HUES6 (cell line): ENCODE measurements around the gene RECK.
"Not testable (repeated sequence)": the region's sequence is repeated elsewhere in the genome, so short reads cannot be mapped to it uniquely, and the experiment has no call there.

ENCODE experiments used
- H3K27ac ChIP-seq: 2 replicates; pipeline ENCODE4 v1.7.0; 2013; ENCODE audit warnings: low read depth, mild to moderate bottlenecking, low read length, inconsistent platforms
- H3K27me3 ChIP-seq: 2 replicates; pipeline ENCODE4 v1.6.1; 2013; ENCODE audit warnings: low read length; ENCODE audit not compliant: control insufficient read depth, insufficient read depth
- H3K36me3 ChIP-seq: 2 replicates; pipeline ENCODE4 v1.6.1; 2013; ENCODE audit warnings: low read length; ENCODE audit not compliant: control insufficient read depth, insufficient read depth
- H3K4me1 ChIP-seq: 2 replicates; pipeline ENCODE4 v1.6.1; 2013; ENCODE audit warnings: low read length; ENCODE audit not compliant: control insufficient read depth, insufficient read depth
- H3K4me3 ChIP-seq: 2 replicates; pipeline ENCODE4 v1.5.1; 2013; ENCODE audit warnings: low read depth, low read length
- H3K9ac ChIP-seq: one replicate; pipeline ENCODE4 v1.6.1; 2013; ENCODE audit warnings: mild to moderate bottlenecking, low read length
- H3K9me3 ChIP-seq: 2 replicates; pipeline ENCODE4 v1.6.1; 2013; ENCODE audit warnings: low read depth, low read length; ENCODE audit not compliant: control insufficient read depth, insufficient read depth

RECK gene, protein sequence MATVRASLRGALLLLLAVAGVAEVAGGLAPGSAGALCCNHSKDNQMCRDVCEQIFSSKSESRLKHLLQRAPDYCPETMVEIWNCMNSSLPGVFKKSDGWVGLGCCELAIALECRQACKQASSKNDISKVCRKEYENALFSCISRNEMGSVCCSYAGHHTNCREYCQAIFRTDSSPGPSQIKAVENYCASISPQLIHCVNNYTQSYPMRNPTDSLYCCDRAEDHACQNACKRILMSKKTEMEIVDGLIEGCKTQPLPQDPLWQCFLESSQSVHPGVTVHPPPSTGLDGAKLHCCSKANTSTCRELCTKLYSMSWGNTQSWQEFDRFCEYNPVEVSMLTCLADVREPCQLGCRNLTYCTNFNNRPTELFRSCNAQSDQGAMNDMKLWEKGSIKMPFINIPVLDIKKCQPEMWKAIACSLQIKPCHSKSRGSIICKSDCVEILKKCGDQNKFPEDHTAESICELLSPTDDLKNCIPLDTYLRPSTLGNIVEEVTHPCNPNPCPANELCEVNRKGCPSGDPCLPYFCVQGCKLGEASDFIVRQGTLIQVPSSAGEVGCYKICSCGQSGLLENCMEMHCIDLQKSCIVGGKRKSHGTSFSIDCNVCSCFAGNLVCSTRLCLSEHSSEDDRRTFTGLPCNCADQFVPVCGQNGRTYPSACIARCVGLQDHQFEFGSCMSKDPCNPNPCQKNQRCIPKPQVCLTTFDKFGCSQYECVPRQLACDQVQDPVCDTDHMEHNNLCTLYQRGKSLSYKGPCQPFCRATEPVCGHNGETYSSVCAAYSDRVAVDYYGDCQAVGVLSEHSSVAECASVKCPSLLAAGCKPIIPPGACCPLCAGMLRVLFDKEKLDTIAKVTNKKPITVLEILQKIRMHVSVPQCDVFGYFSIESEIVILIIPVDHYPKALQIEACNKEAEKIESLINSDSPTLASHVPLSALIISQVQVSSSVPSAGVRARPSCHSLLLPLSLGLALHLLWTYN

DNA sequence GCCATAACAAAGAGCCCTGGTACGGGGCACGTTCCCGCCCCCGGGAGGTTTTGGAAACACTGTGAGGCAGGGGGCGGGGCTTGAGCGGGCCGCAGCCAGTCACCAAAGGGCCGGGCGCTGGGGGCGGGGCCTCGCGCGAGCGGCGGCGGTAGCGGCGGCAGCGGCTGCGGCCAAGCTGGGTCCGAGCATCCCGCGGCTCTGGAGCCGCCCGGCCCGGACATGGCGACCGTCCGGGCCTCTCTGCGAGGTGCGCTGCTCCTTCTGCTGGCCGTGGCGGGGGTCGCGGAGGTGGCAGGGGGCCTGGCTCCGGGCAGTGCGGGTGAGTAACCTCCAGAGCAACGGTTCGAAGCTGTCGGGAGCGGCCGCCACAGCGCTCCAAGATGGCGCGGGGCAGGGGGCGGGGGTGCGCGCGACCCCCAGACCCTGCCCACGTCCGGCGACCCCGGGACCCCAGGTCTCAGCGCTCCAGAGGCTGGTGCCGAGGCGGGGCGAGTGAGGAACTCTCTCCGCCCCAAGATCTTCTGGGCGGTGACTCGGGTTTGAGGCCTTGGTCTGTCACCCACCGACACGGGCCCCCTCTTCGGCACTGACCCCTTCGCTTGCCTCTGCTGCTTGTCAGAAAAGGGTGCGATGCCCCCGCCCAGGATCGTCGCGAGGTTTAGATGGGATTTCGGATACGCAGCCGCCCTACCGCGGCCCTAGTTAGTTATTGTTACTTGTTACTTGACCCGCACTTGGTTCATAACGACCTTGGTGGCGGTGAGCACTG lies at the start of gene RECK:
RECK (plus strand) TSS at position 134 of the 769 bp plus-strand sequence; CDS start at position 220, 86 bp downstream.
- H3K9ac ChIP-seq = peak within 1 kb of the TSS; percentile 61
- H3K27ac ChIP-seq = peak within 1 kb of the TSS; percentile 84; the same call in 1 of the 2 replicates
- H3K9me3 ChIP-seq = no peaks in the 10 kb centered on the region
- no peaks in the 10 kb centered on the region for H3K36me3 ChIP-seq
- peak within 1 kb of the TSS; percentile 66 for H3K4me3 ChIP-seq
- peaks cover 13% of the 10 kb centered on the region; the same call in 1 of the 2 replicates for H3K4me1 ChIP-seq
- no peaks in the 10 kb centered on the region for H3K27me3 ChIP-seq

DNA sequence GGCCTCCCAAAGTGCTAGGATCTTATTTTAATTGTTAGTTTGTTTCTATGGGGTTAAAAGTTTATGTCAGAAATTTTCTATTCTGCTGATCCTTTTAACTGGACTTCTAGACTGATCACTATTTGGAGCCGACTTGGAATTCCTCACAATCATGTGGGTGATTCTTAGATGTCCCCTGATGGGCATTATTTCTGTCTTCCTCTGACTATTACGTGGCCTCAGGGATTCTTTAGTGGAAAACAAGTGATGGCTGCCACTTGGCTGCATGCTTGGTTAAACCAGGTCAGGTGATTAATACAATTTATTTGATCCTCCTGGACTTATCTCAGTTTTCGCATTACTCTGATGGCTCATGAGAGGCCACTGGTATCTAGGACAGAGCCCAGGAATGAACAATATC lies 46.6 kb upstream of the RECK start:
- H3K4me1 ChIP-seq = no peaks in the 10 kb centered on the region
- no peak overlapping the region for H3K27ac ChIP-seq
- H3K9me3 ChIP-seq = no peaks in the 10 kb centered on the region
- H3K4me3 ChIP-seq = no peak overlapping the region
- no peak overlapping the region for H3K9ac ChIP-seq
- H3K36me3 ChIP-seq = no peaks in the 10 kb centered on the region
- no peaks in the 10 kb centered on the region for H3K27me3 ChIP-seq

- H3K9ac ChIP-seq, H3K36me3 ChIP-seq, H3K4me1 ChIP-seq, H3K27me3 ChIP-seq, H3K9me3 ChIP-seq, H3K27ac ChIP-seq, H3K4me3 ChIP-seq: not testable (repeated sequence)
These were observed 43.6 kb upstream of the RECK start for GRCh38 chr9:35993136-35993535.

DNA sequence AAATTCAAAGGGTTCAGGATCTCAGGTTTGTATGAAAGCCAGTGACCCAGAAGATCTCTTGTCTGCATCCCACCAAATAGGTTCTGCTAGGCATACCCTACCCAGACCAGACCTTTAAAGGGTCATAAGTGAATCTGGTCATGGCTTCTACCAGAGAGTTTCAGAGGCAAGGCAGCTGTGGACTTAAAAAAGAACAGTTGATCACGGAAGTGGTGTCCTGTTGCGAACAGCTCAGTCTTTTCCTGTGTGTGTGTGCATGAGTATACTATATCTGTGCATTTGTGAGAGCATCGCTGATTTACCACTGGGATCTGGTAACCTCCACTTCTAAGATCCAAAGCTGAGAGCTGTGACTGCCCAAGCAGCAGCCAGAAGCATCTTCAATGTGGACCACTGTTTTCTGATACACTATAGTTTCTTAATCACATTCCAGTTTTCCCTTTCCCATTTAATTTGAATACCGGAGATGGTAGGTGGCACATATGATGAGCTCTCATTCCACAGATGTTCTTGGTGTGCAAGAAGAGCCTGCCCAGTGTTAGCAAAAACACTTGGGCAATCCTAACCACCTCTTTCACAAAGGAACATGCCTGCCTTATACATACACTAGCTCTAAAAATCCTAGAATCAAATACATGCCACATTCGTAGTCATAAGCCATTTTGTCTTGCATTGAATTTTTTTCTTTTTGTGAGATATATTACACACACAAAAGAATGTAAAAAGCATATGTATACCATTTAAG lies 42.6 kb upstream of the RECK start:
- H3K4me1 ChIP-seq = no peaks in the 10 kb centered on the region; the same call in 1 of the 2 replicates
- no peak overlapping the region for H3K4me3 ChIP-seq
- no peaks in the 10 kb centered on the region for H3K27me3 ChIP-seq
- peaks cover 11% of the 10 kb centered on the region for H3K9me3 ChIP-seq
- no peaks in the 10 kb centered on the region for H3K36me3 ChIP-seq
- no peak overlapping the region for H3K9ac ChIP-seq
- H3K27ac ChIP-seq = no peak overlapping the region

DNA sequence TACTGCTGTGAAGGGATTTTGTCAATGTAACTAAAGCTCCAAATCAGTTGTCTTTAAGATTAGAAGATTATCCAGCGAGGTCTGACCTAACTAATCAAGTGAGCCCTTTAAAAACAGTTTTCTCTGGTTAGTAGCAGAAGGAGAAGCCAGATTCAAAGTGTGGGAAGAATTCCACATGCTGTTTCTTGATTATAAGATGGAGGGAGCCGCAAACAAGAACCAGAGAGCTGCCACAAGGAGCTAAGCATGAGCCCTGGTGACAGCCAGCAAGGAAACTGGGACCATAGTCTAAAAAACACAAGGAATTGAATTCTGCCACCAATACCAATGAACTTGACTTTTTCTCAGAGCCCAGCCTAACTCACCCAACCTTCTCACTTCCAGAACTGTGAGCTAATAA lies 41.8 kb upstream of the RECK start:
- Histone ChIP-seq H3K4me1 (no peaks in the 10 kb centered on the region; the same call in 1 of the 2 replicates), H3K9ac (no peak overlapping the region), H3K27ac (no peak overlapping the region), H3K4me3 (no peak overlapping the region), H3K9me3 (peaks cover 11% of the 10 kb centered on the region), H3K27me3 (no peaks in the 10 kb centered on the region), H3K36me3 (no peaks in the 10 kb centered on the region)

GRCh38 chr9:35996358-35996970 lies 40.2 kb upstream of the RECK start:
- peaks cover 11% of the 10 kb centered on the region for H3K9me3 ChIP-seq
- H3K27ac ChIP-seq = no peak overlapping the region
- no peak overlapping the region for H3K9ac ChIP-seq

DNA sequence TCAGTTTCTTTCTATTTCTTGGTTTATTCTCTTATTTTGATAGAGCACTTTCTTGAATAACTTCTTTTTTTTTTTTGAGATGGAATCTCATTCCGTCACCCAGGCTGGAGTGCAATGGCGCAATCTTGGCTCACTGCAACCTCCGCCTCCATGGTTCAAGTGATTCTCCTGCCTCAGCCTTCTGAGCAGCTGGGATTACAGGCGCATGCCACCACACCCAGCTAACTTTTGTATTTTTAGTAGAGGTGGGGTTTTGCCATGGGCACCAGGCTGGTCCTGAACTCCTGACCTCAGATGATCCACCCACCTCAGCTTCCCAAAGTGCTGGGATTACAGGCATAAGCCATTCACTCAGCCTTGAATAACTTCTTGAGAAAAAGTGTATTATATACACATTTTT lies 39.7 kb upstream of the RECK start:
- not testable (repeated sequence) for H3K27ac ChIP-seq

More at GRCh38 chr9:35996358-35996970, 40.2 kb upstream of the RECK start:
- Histone ChIP-seq H3K36me3 (no peaks in the 10 kb centered on the region), H3K27me3 (no peaks in the 10 kb centered on the region), H3K4me1 (no peaks in the 10 kb centered on the region; the same call in 1 of the 2 replicates), H3K4me3 (no peak overlapping the region)

DNA sequence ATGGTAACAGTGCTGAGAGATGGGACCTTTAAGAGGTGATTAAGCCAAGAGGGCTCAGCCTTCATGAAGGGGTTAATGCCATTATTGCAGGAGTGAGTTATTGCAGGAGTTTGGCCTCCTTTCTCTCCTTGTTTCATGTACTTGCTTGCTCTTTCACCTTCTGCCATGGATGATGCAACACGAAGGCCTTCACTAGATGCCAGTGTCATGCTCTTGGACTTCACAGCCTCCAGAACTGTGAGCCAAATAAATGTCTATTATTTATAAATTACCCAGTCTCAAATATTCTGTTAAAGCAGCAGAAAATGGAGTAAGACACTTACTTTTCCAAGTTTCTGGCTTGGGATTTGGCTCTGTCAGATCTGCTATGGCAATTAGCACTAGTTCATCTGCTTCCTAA lies 38.4 kb upstream of the RECK start:
- H3K9ac ChIP-seq = no peak overlapping the region
- H3K9me3 ChIP-seq = peaks cover 11% of the 10 kb centered on the region

More for the DNA sequence above, 39.7 kb upstream of the RECK start:
- H3K36me3 ChIP-seq, H3K9ac ChIP-seq, H3K4me3 ChIP-seq, H3K4me1 ChIP-seq, H3K27me3 ChIP-seq: not testable (repeated sequence)
- peaks cover 11% of the 10 kb centered on the region for H3K9me3 ChIP-seq

GRCh38 chr9:36005891-36006290 lies 30.8 kb upstream of the RECK start:
- Histone ChIP-seq H3K9me3 (peaks cover 6% of the 10 kb centered on the region), H3K27me3 (peaks cover 35% of the 10 kb centered on the region), H3K4me3 (no peak overlapping the region), H3K9ac (no peak overlapping the region), H3K4me1 (no peaks in the 10 kb centered on the region), H3K36me3 (no peaks in the 10 kb centered on the region), H3K27ac (no peak overlapping the region)

More for the DNA sequence above, 38.4 kb upstream of the RECK start:
- Histone ChIP-seq H3K36me3 (no peaks in the 10 kb centered on the region), H3K4me3 (no peak overlapping the region), H3K4me1 (no peaks in the 10 kb centered on the region; the same call in 1 of the 2 replicates), H3K27me3 (peaks cover 6% of the 10 kb centered on the region), H3K27ac (no peak overlapping the region)
